Left ventricle myocardium inferior (tissue), 1 donor: ENCODE measurements around the gene CNOT10. TPM values are rescaled to one million over a fixed set of nuclear protein-coding genes. Genes with fewer than 3 reads are reported as not detected.

ENCODE experiments used
- DNase-seq: peaks from one replicate; pipeline ENCODE4 v3.0.0-alpha.2; 2020
- H3K27ac ChIP-seq: fragments of 200-600 bp; replicated peaks from 2 replicates; pipeline ENCODE4 v1.8.0; 2021
- H3K27me3 ChIP-seq: fragments of 200-600 bp; 2 replicates; pipeline ENCODE4 v1.8.0; 2021; ENCODE audit warnings: low read depth
- H3K36me3 ChIP-seq: fragments of 200-600 bp; 2 replicates; pipeline ENCODE4 v1.8.0; 2021
- H3K4me1 ChIP-seq: fragments of 200-600 bp; 2 replicates; pipeline ENCODE4 v1.8.0; 2021
- H3K4me3 ChIP-seq: fragments of 200-600 bp; 2 replicates; pipeline ENCODE4 v1.8.0; 2021; ENCODE audit warnings: mild to moderate bottlenecking, moderate library complexity
- H3K9me3 ChIP-seq: fragments of 200-600 bp; replicated peaks from 2 replicates; pipeline ENCODE4 v1.8.0; 2021
- CTCF ChIP-seq: fragments of 200-600 bp; IDR thresholded peaks from 2 replicates; pipeline ENCODE4 v1.8.0; 2021; ENCODE audit warnings: antibody characterized with exemption, mild to moderate bottlenecking, borderline replicate concordance
- intact Hi-C: fragments of 100-400 bp; cut with micrococcal nuclease; formaldehyde crosslinking; loops from one replicate; pipeline ENCODE4 v1.11.0; 2022
- total RNA-seq: library from RNA; stranded (reverse); fragmentation: NEBNext Ultra II Directional; extraction: Animal tissue kit (Norgen Biotek cat#: 25700); gene quantifications from one replicate; pipeline ENCODE4 v1.2.1, GENCODE V29; 2021
- donor health status: DM: no; HTN: yes; CAD: no; lungs with severe emphysema.

CNOT10 gene
- total RNA-seq, 1 donor from 2014 or later, result 14.6 TPM

- no peak for DNase-seq
- H3K27ac ChIP-seq, result no peak overlapping the region
- H3K9me3 ChIP-seq, result no peaks in the 10 kb centered on the region
- no peaks in the 10 kb centered on the region for H3K4me1 ChIP-seq
- H3K36me3 ChIP-seq, result peaks cover 88% of the 10 kb centered on the region
- intact Hi-C loops, result no loop called here
- no peaks in the 10 kb centered on the region for H3K27me3 ChIP-seq
- no peak overlapping the region for H3K4me3 ChIP-seq
- TF ChIP-seq CTCF, result no peak
Observed at GRCh38 chr3:32713181-32713580, 28.2 kb downstream of the CNOT10 start.

DNA sequence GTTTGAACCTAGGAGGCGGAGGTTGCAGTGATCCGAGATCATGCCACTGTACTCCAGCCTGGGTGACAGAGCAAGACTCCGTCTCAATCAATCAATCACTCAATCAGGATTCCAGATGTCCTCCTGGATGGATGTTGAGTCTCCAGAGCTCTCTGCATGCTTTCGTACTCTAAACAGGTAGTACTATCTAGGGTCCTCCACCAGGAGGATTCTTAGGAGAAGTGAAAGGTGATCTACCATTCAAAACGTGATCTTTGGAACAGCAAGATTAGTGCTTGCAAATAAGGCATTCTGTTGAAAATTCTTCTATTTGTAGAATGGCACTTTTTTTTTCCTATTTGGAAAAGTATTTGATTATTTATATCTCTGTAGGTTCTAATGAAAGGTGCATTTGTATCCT, 34.3 kb downstream of the CNOT10 start:
- no peaks in the 10 kb centered on the region for H3K27me3 ChIP-seq
- H3K4me1 ChIP-seq, result no peaks in the 10 kb centered on the region
- no peaks in the 10 kb centered on the region for H3K9me3 ChIP-seq
- no peak overlapping the region for H3K27ac ChIP-seq
- DNase-seq, result no peak
- intact Hi-C loops, result no loop called here
- TF ChIP-seq CTCF, result no peak
- H3K4me3 ChIP-seq, result no peak overlapping the region
- peaks cover 73% of the 10 kb centered on the region for H3K36me3 ChIP-seq

- Histone ChIP-seq H3K4me1 (no peaks in the 10 kb centered on the region), H3K27me3 (no peaks in the 10 kb centered on the region), H3K9me3 (no peaks in the 10 kb centered on the region), H3K27ac (no peak overlapping the region), H3K36me3 (peaks cover 70% of the 10 kb centered on the region), H3K4me3 (no peak overlapping the region)
- DNase-seq, result no peak
- intact Hi-C loops, result no loop called here
- no peak for TF ChIP-seq CTCF
Observed at GRCh38 chr3:32719931-32720330, 34.9 kb downstream of the CNOT10 start.

- intact Hi-C loops, result no loop called here
- Histone ChIP-seq H3K9me3 (no peaks in the 10 kb centered on the region), H3K36me3 (peaks cover 61% of the 10 kb centered on the region), H3K4me1 (no peaks in the 10 kb centered on the region), H3K27ac (no peak overlapping the region), H3K27me3 (no peaks in the 10 kb centered on the region), H3K4me3 (no peak overlapping the region)
- no peak for TF ChIP-seq CTCF
- no peak for DNase-seq
Observed at GRCh38 chr3:32725721-32726120, 40.7 kb downstream of the CNOT10 start.

GRCh38 chr3:32733631-32734229, 48.7 kb downstream of the CNOT10 start:
- intact Hi-C loops, result loop anchor here (10.0 kb wide), 1 partner anchor 201 kb away; no protein-coding TSS in a partner anchor
- Histone ChIP-seq H3K27ac (no peak overlapping the region), H3K4me3 (no peak overlapping the region), H3K36me3 (peaks cover 43% of the 10 kb centered on the region), H3K4me1 (no peaks in the 10 kb centered on the region), H3K27me3 (no peaks in the 10 kb centered on the region), H3K9me3 (no peaks in the 10 kb centered on the region)
- peak; percentile 67 for TF ChIP-seq CTCF
- DNase-seq, result no peak
